H1 (cell line): ENCODE results near the gene DOCK10. TPM values are rescaled to one million over a fixed set of nuclear protein-coding genes. Genes with fewer than 3 reads are reported as not detected.

ENCODE experiments used
- CTCF ChIA-PET: fragments of 300-600 bp; sonication (Branson Sonifier 250); formaldehyde crosslinking; loops from one replicate; lab custom pipeline; 2021; ENCODE audit not compliant: partially characterized antibody; lab: Charles Lee
- POLR2A ChIA-PET: fragments of 300-600 bp; sonication (Branson Sonifier 250); formaldehyde crosslinking; loops from one replicate; lab custom pipeline; 2021; ENCODE audit warnings: inconsistent platforms; ENCODE audit not compliant: partially characterized antibody; lab: Charles Lee
- DNase-seq, 2 experiments: peaks; one replicate each; pipeline versions ENCODE4 v3.0.0 to v3.0.0-alpha.2; 2010 to 2022; ENCODE audit warnings: low spot score in 2 of 2, low read depth in 1 of 2, mixed read lengths in 1 of 2
- FAIRE-seq: peaks from 2 replicates; lab custom pipeline; 2011; peaks lifted over from hg19 to GRCh38; lab: Jason Lieb, UNC
- H2AFZ ChIP-seq: 2 replicates; pipeline ENCODE4 v1.8.1; 2012; ENCODE audit warnings: low read length, inconsistent platforms
- H2AK5ac ChIP-seq: 2 replicates; pipeline ENCODE4 v1.6.1; 2013; ENCODE audit warnings: low read depth, low read length
- H2BK120ac ChIP-seq: replicated peaks from 2 replicates; pipeline ENCODE3; 2013; ENCODE audit warnings: low read depth, low read length, inconsistent platforms
- H2BK12ac ChIP-seq: 2 replicates; pipeline ENCODE4 v1.6.1; 2013; ENCODE audit warnings: low read depth, low read length
- H2BK15ac ChIP-seq: 2 replicates; pipeline ENCODE4 v1.6.1; 2013; ENCODE audit warnings: low read length
- H2BK20ac ChIP-seq: 2 replicates; pipeline ENCODE4 v1.6.1; 2013; ENCODE audit warnings: low read length
- H2BK5ac ChIP-seq: 2 replicates; pipeline ENCODE4 v1.6.1; 2013; ENCODE audit warnings: low read depth, low read length
- H3K14ac ChIP-seq: 2 replicates; pipeline ENCODE4 v1.6.1; 2013; ENCODE audit warnings: inconsistent platforms; ENCODE audit not compliant: insufficient read length
- H3K18ac ChIP-seq: 2 replicates; pipeline ENCODE4 v1.6.1; 2013; ENCODE audit warnings: low read length; ENCODE audit errors: extremely low read depth
- H3K23ac ChIP-seq: 2 replicates; pipeline ENCODE4 v1.6.1; 2013; ENCODE audit warnings: inconsistent platforms; ENCODE audit not compliant: insufficient read length
- H3K23me2 ChIP-seq: 2 replicates; pipeline ENCODE4 v1.6.1; 2013; ENCODE audit warnings: low read depth, low read length
- H3K27ac ChIP-seq: 2 replicates; pipeline ENCODE4 v1.6.1; 2011; ENCODE audit warnings: low read depth, low read length, inconsistent platforms
- H3K27me3 ChIP-seq, 4 experiments: replicated peaks in 1 of 4; 1 replicate in 1 of 4; 2 replicates in 3 of 4; pipeline versions ENCODE4 v1.6.1 to v1.8.1; 2011 to 2013; ENCODE audit warnings: low read length in 3 of 4, mild to moderate bottlenecking in 3 of 4, inconsistent platforms in 2 of 4, mixed read lengths in 2 of 4, moderate library complexity in 1 of 4; ENCODE audit not compliant: control insufficient read depth in 3 of 4, insufficient read depth in 3 of 4; ENCODE audit errors: extremely low read depth in 1 of 4
- H3K36me3 ChIP-seq, 4 experiments: 2 replicates each; pipeline versions ENCODE4 v1.6.1 to v1.8.1; 2011 to 2013; ENCODE audit warnings: mild to moderate bottlenecking in 4 of 4, low read length in 3 of 4, moderate library complexity in 2 of 4, control low read depth in 1 of 4, inconsistent platforms in 1 of 4; ENCODE audit not compliant: insufficient read depth in 4 of 4, control insufficient read depth in 2 of 4
- H3K4ac ChIP-seq: replicated peaks from 2 replicates; pipeline ENCODE3; 2013; ENCODE audit warnings: low read length, low read depth, mixed read lengths, inconsistent platforms; ENCODE audit not compliant: insufficient read length
- H3K4me1 ChIP-seq, 4 experiments: replicated peaks in 1 of 4; 1 replicate in 1 of 4; 2 replicates in 3 of 4; pipeline versions ENCODE4 v1.6.1 to v1.8.1; 2011 to 2013; ENCODE audit warnings: low read length in 3 of 4, inconsistent platforms in 2 of 4, mixed read lengths in 1 of 4; ENCODE audit not compliant: insufficient read depth in 4 of 4, control insufficient read depth in 3 of 4
- H3K4me2 ChIP-seq, 2 experiments: 2 replicates each; pipeline versions ENCODE4 v1.6.1 to v1.8.1; 2011 to 2013; ENCODE audit warnings: low read depth in 2 of 2, low read length in 2 of 2, control low read depth in 1 of 2, inconsistent platforms in 1 of 2, mild to moderate bottlenecking in 1 of 2; ENCODE audit not compliant: insufficient read depth in 1 of 2
- H3K4me3 ChIP-seq, 4 experiments: fragments of 200-600, 300-600 bp in 1 of 4; sonication (generic), shearing (Covaris generic), sonication (Bioruptor Twin) in 1 of 4; 2 replicates each; pipeline versions ENCODE4 v1.5.1 to v1.8.1; 2011 to 2016; ENCODE audit warnings: low read length in 4 of 4, low read depth in 3 of 4, control low read depth in 2 of 4, inconsistent platforms in 2 of 4, mild to moderate bottlenecking in 2 of 4, mixed read lengths in 1 of 4, moderate library complexity in 1 of 4; ENCODE audit not compliant: insufficient read depth in 2 of 4; ENCODE audit errors: extremely low read depth in 1 of 4
- H3K56ac ChIP-seq: replicated peaks from 2 replicates; pipeline ENCODE3; 2013; ENCODE audit warnings: low read depth, mild to moderate bottlenecking, mixed read lengths, low read length, inconsistent platforms; ENCODE audit not compliant: insufficient read length
- H3K79me1 ChIP-seq: 2 replicates; pipeline ENCODE4 v1.6.1; 2013; ENCODE audit warnings: low read depth, low read length, control low read depth
- H3K79me2 ChIP-seq, 2 experiments: 2 replicates each; pipeline versions ENCODE4 v1.6.1 to v1.8.1; 2012 to 2013; ENCODE audit warnings: low read length in 2 of 2, mild to moderate bottlenecking in 2 of 2, inconsistent platforms in 1 of 2; ENCODE audit not compliant: insufficient read depth in 2 of 2, control insufficient read depth in 1 of 2
- H3K9ac ChIP-seq, 4 experiments: replicated peaks in 1 of 4; 1 replicate in 1 of 4; 2 replicates in 3 of 4; pipeline versions ENCODE4 v1.6.1 to v1.8.1; 2011 to 2013; ENCODE audit warnings: low read depth in 3 of 4, low read length in 3 of 4, control low read depth in 2 of 4, mild to moderate bottlenecking in 2 of 4, moderate library complexity in 2 of 4, inconsistent platforms in 1 of 4; ENCODE audit errors: extremely low read depth in 1 of 4
- H3K9me3 ChIP-seq, 2 experiments: 2 replicates each; pipeline versions ENCODE4 v1.6.1 to v1.8.1; 2012 to 2013; ENCODE audit warnings: mild to moderate bottlenecking in 2 of 2, moderate library complexity in 2 of 2, control low read depth in 1 of 2, inconsistent platforms in 1 of 2, low read depth in 1 of 2, low read length in 1 of 2, mixed read lengths in 1 of 2; ENCODE audit not compliant: insufficient read depth in 2 of 2
- H4K20me1 ChIP-seq, 2 experiments: replicated peaks in 1 of 2; 2 replicates each; pipeline versions ENCODE3 to v1.8.1; 2011 to 2013; ENCODE audit warnings: inconsistent platforms in 2 of 2, low read length in 2 of 2, mild to moderate bottlenecking in 1 of 2; ENCODE audit not compliant: insufficient read depth in 2 of 2, control insufficient read depth in 1 of 2
- H4K5ac ChIP-seq: 2 replicates; pipeline ENCODE4 v1.6.1; 2013; ENCODE audit warnings: low read length, low read depth, mixed read lengths, inconsistent platforms; ENCODE audit not compliant: insufficient read length
- H4K8ac ChIP-seq: 2 replicates; pipeline ENCODE4 v1.8.0; 2013; ENCODE audit warnings: mild to moderate bottlenecking, moderate library complexity, low read length, inconsistent platforms; ENCODE audit not compliant: insufficient read depth; ENCODE audit errors: extremely low read depth
- H4K91ac ChIP-seq: replicated peaks from 2 replicates; pipeline ENCODE3; 2013; ENCODE audit warnings: low read length, mixed read lengths, inconsistent platforms; ENCODE audit not compliant: insufficient read length
- CREB1 ChIP-seq: IDR thresholded peaks from 2 replicates; pipeline ENCODE4 v1.6.1; 2012; ENCODE audit warnings: inconsistent platforms
- E2F6 ChIP-seq: IDR thresholded peaks from 2 replicates; pipeline ENCODE4 v1.6.1; 2012; ENCODE audit warnings: inconsistent platforms
- EP300 ChIP-seq, 2 experiments: IDR thresholded peaks; 1 replicate in 1 of 2; 2 replicates in 1 of 2; pipeline ENCODE4 v1.6.1; 2011 to 2012; ENCODE audit warnings: low read depth in 2 of 2, low read length in 2 of 2, mild to moderate bottlenecking in 2 of 2, borderline replicate concordance in 1 of 2, inconsistent platforms in 1 of 2, moderate library complexity in 1 of 2
- EZH2 ChIP-seq: fragments of 200-600 bp; sonication (generic); IDR thresholded peaks from 2 replicates; pipeline ENCODE4 v1.7.1; 2012; ENCODE audit warnings: low read depth, mild to moderate bottlenecking, moderate library complexity, low read length, inconsistent platforms; ENCODE audit not compliant: severe bottlenecking
- SIN3A ChIP-seq, 2 experiments: IDR thresholded peaks in 1 of 2; conservative IDR thresholded peaks in 1 of 2; 2 replicates each; pipeline ENCODE4 v1.6.1; 2011 to 2012; ENCODE audit warnings: low read length in 2 of 2, improper control_type of control experiment in 1 of 2, low read depth in 1 of 2, mild to moderate bottlenecking in 1 of 2
- TCF12 ChIP-seq: IDR thresholded peaks from 2 replicates; pipeline ENCODE4 v1.6.1; 2011; ENCODE audit warnings: low read depth, mild to moderate bottlenecking, low read length
- WGBS, 2 experiments: shearing (Covaris generic) in 1 of 2; methylation state at CpG; one replicate each; pipeline versions ENCODE4 v1.1.6 to v1.1.7; 2013 to 2015; ENCODE audit warnings: low lambda C conversion rate in 2 of 2, mixed read lengths in 2 of 2, inconsistent platforms in 1 of 2, low coverage in 1 of 2, missing lambda C conversion rate in 1 of 2; ENCODE audit not compliant: insufficient replicate concordance in 2 of 2, insufficient coverage in 1 of 2, insufficient read length in 1 of 2; ENCODE audit errors: extremely low coverage in 1 of 2, missing lambda C conversion rate in 1 of 2; 5-methylcytosine and 5-hydroxymethylcytosine counted together
- long read RNA-seq, 2 experiments: library from RNA in 1 of 2; library from capped mRNA in 1 of 2; stranded (forward); transcript quantifications; one replicate each; pipeline ENCODE4 v2.0.0, GENCODE V29; 2021; ENCODE audit warnings: inconsistent platforms in 1 of 2
- polyA minus RNA-seq, 3 experiments: library from RNA; depleted of rRNA, polyadenylated mRNA; stranded (reverse); fragments of >200 nt; gene quantifications; 1 replicate in 2 of 3; 2 replicates in 1 of 3; pipeline ENCODE4 v1.2.3, GENCODE V29; 2011
- polyA plus RNA-seq, 7 experiments: library from polyadenylated mRNA; depleted of rRNA in 3 of 7; stranded (reverse) in 5 of 7; unstranded in 2 of 7; fragments of >200 nt in 5 of 7; fragments of 200-250 nt in 2 of 7; gene quantifications; 1 replicate in 5 of 7; 2 replicates in 1 of 7; 4 replicates in 1 of 7; pipeline versions ENCODE4 v1.2.1 to v1.2.3, GENCODE V29; 2011 to 2013; ENCODE audit warnings: missing spikeins in 2 of 7, mixed read lengths in 2 of 7
- total RNA-seq: library from RNA; stranded (reverse); fragmentation: NEBNext Ultra II Directional; extraction: Animal tissue kit (Norgen Biotek cat#: 25700); gene quantifications from 2 replicates; pipeline ENCODE4 v1.2.1, GENCODE V29; 2021

DOCK10 gene
- 1.3 and 1.6 TPM in 2 replicates for total RNA-seq
- 0.24 and 0.33 TPM in 2 replicates for polyA plus RNA-seq (2011; rRNA removed)
- polyA plus RNA-seq (2011; cell fraction: cytosol; rRNA removed): 0.53 TPM
- 0.87 TPM for polyA plus RNA-seq (2011; cell fraction: nucleus; rRNA removed)
- 0.69 to 1.0 TPM (median 0.74 TPM) in 4 replicates for polyA plus RNA-seq (2012, experiment 1 of 2)
- polyA plus RNA-seq (2012, experiment 2 of 2): not detected
- polyA plus RNA-seq (2013, experiment 1 of 2): 0.34 TPM
- 0.61 TPM for polyA plus RNA-seq (2013, experiment 2 of 2)
- polyA minus RNA-seq (2011; rRNA and poly(A)+ RNA removed): 1.4 and 3.5 TPM in 2 replicates
- polyA minus RNA-seq (2011; cell fraction: cytosol; rRNA and poly(A)+ RNA removed): 0.15 TPM
- 2.8 TPM for polyA minus RNA-seq (2011; cell fraction: nucleus; rRNA and poly(A)+ RNA removed)
- long read RNA-seq, experiment 1, partial matches to known transcripts: 1 of 1 reads
- long read RNA-seq, experiment 1, other reads (novel, unspliced or antisense): 0 of 1 reads
- long read RNA-seq, experiment 2: 0 reads

- peak within 1 kb of the TSS; percentile 14; the same call in 1 of the 2 replicates for H4K8ac ChIP-seq
- peak within 1 kb of the TSS; percentile 74 to 90 for H3K4me2 ChIP-seq
- H3K79me1 ChIP-seq: no peaks in the 10 kb centered on the region
- 4% methylated on average over 57 of the region's 113 CpGs; no CpG with 5 or more reads in 1 of the 2 experiments for WGBS, 2 experiments
- H3K23me2 ChIP-seq: peaks cover 9% of the 10 kb centered on the region; the same call in 1 of the 2 replicates
- H3K9ac ChIP-seq: no peak within 1 kb of the TSS
- DNase-seq (peak in 1 of 2 experiments; percentile 58), FAIRE-seq (no peak)
- H2BK120ac ChIP-seq: no peak within 1 kb of the TSS
- peak within 1 kb of the TSS; percentile 74; the same call in 1 of the 2 replicates for H2AFZ ChIP-seq
- H2AK5ac ChIP-seq: no peak within 1 kb of the TSS
- H3K23ac ChIP-seq: no peak within 1 kb of the TSS
- no peak within 1 kb of the TSS for H4K5ac ChIP-seq
- H2BK15ac ChIP-seq: no peak within 1 kb of the TSS
- H4K20me1 ChIP-seq: no peaks in the 10 kb centered on the region
- no peak within 1 kb of the TSS for H4K91ac ChIP-seq
- no peak within 1 kb of the TSS for H2BK12ac ChIP-seq
- peaks cover 30 to 40% (median 37%) of the 10 kb centered on the region in 4 experiments for H3K27me3 ChIP-seq
- H3K56ac ChIP-seq: no peak within 1 kb of the TSS
- peaks cover 0 to 5% (median 2%) of the 10 kb centered on the region in 4 experiments; a peak in 2 of 7 replicates for H3K4me1 ChIP-seq
- ChIA-PET CTCF (interaction anchor here (0.7 to 2.9 kb wide), 5 partner anchors 10 to 41 kb away, joined by 3 to 9 read pairs (median 4); no protein-coding TSS in a partner anchor), POLR2A (no interaction called here)
- H3K27ac ChIP-seq: no peak within 1 kb of the TSS
- H3K4me3 ChIP-seq: peak within 1 kb of the TSS; percentile 52 to 79 (median 58)
- H2BK20ac ChIP-seq: no peak within 1 kb of the TSS
- no peak within 1 kb of the TSS; the same call in 1 of the 2 replicates for H3K18ac ChIP-seq
- no peak within 1 kb of the TSS for H3K4ac ChIP-seq
- no peaks in the 10 kb centered on the region; a peak in 1 of 8 replicates for H3K36me3 ChIP-seq
- H3K9me3 ChIP-seq: no peaks in the 10 kb centered on the region
- H2BK5ac ChIP-seq: no peak within 1 kb of the TSS
- no peak within 1 kb of the TSS for H3K14ac ChIP-seq
- H3K79me2 ChIP-seq: no peaks in the 10 kb centered on the region
- TF ChIP-seq CREB1 (0 out of 2 replicates have a peak, but pooled peaks have one; percentile 33), EP300 (IDR thresholded peaks at IDR 0.05; ENCODE audit: borderline replicate concordance in 1 of 2, low read depth in 2 of 2, low read length in 2 of 2) (no peak), EZH2 (peak; percentile 56), TCF12 (no peak), SIN3A (conservative IDR thresholded peaks at IDR 0.05 in 1 of 2, IDR thresholded peaks at IDR 0.05 in 1 of 2; ENCODE audit: low read depth in 1 of 2, low read length in 2 of 2) (no peak), E2F6 (peak; percentile 14; the same call in 1 of the 2 replicates)
These were observed at the start of gene DOCK10 for GRCh38 chr2:225041851-225042799. TSS of gene DOCK10 (minus strand) at chr2:225042468. CDS start at chr2:225042374, 94 bp downstream.
